ENCODE results near the gene KREMEN2.
"Not testable (repeated sequence)": the region's sequence is repeated elsewhere in the genome, so short reads cannot be mapped to it uniquely, and the experiment has no call there.

Gene KREMEN2

GRCh38 chr16:2963723-2964474 is at the start of gene KREMEN2:
TSS of gene KREMEN2 (plus strand) at chr16:2964275. CDS start at chr16:2964521, 246 bp downstream.
- no peak for DNase-seq (ENCODE audit: low read depth)

- no peak for DNase-seq (ENCODE audit: low read depth)
Observed at GRCh38 chr16:2915196-2915929, 48.7 kb upstream of the KREMEN2 start.

GRCh38 chr16:2919511-2920255 is 44.4 kb upstream of the KREMEN2 start:
- peak; percentile 35 for DNase-seq (ENCODE audit: low read depth)

GRCh38 chr16:2923481-2923880 is 40.6 kb upstream of the KREMEN2 start:
- no peak for DNase-seq (ENCODE audit: low read depth)

GRCh38 chr16:2924901-2925755 is 38.9 kb upstream of the KREMEN2 start:
- no peak for DNase-seq (ENCODE audit: low read depth)

GRCh38 chr16:2925951-2926649 is 38.0 kb upstream of the KREMEN2 start:
- DNase-seq (ENCODE audit: low read depth): no peak

- no peak for DNase-seq (ENCODE audit: low read depth)
Observed at GRCh38 chr16:2926650-2926999, 37.5 kb upstream of the KREMEN2 start.

- DNase-seq (ENCODE audit: low read depth): peak; percentile 75
Observed at GRCh38 chr16:2927010-2927646, 36.9 kb upstream of the KREMEN2 start.

- DNase-seq (ENCODE audit: low read depth): not testable (repeated sequence)
Observed at GRCh38 chr16:2928151-2928550, 35.9 kb upstream of the KREMEN2 start.

- DNase-seq (ENCODE audit: low read depth): no peak
Observed at GRCh38 chr16:2928796-2929195, 35.3 kb upstream of the KREMEN2 start.

- no peak for DNase-seq (ENCODE audit: low read depth)
Observed at GRCh38 chr16:2929693-2930092, 34.4 kb upstream of the KREMEN2 start.

- no peak for DNase-seq (ENCODE audit: low read depth)
Observed at GRCh38 chr16:2930236-2930635, 33.8 kb upstream of the KREMEN2 start.

GRCh38 chr16:2931231-2931914 is 32.7 kb upstream of the KREMEN2 start:
- DNase-seq (ENCODE audit: low read depth): not testable (repeated sequence)

- DNase-seq (ENCODE audit: low read depth): no peak
Observed at GRCh38 chr16:2933136-2933535, 30.9 kb upstream of the KREMEN2 start.

- no peak for DNase-seq (ENCODE audit: low read depth)
Observed at GRCh38 chr16:2933701-2934100, 30.4 kb upstream of the KREMEN2 start.

- DNase-seq (ENCODE audit: low read depth): no peak
Observed at GRCh38 chr16:2934450-2934849, 29.6 kb upstream of the KREMEN2 start.

- no peak for DNase-seq (ENCODE audit: low read depth)
Observed at GRCh38 chr16:2936436-2937011, 27.6 kb upstream of the KREMEN2 start.

- DNase-seq (ENCODE audit: low read depth): no peak
Observed at GRCh38 chr16:2937170-2937569, 26.9 kb upstream of the KREMEN2 start.

GRCh38 chr16:2938206-2938605 is 25.9 kb upstream of the KREMEN2 start:
- DNase-seq (ENCODE audit: low read depth): no peak

GRCh38 chr16:2939968-2940367 is 24.1 kb upstream of the KREMEN2 start:
- DNase-seq (ENCODE audit: low read depth): no peak
